Stimulated activated CD4-positive, alpha-beta T cell treated with anti-CD3 and anti-CD28 coated beads, Interleukin-15, amount 100 ng/mL, for 48 hours (primary cell): ENCODE data around the gene GRK5.

Experiments
- DNase-seq, 2 donors: peaks; one replicate each; pipeline ENCODE4 v3.0.0-alpha.2; 2020; ENCODE audit warnings: low read depth in 2 of 2

The GRK5 gene

GRCh38 chr10:119480667-119481066 is 273.3 kb downstream of the GRK5 start:
- no peak for DNase-seq

GRCh38 chr10:119481781-119482426 is 274.5 kb downstream of the GRK5 start:
- no peak for DNase-seq

- no peak for DNase-seq
Observed at GRCh38 chr10:119483001-119483400, 275.6 kb downstream of the GRK5 start.

- no peak for DNase-seq
Observed at GRCh38 chr10:119483839-119484238, 276.5 kb downstream of the GRK5 start.

GRCh38 chr10:119488675-119489074 is 281.3 kb downstream of the GRK5 start:
- DNase-seq: no peak

- no peak for DNase-seq
Observed at GRCh38 chr10:119489991-119490326, 282.6 kb downstream of the GRK5 start.

- DNase-seq: no peak
Observed at GRCh38 chr10:119491966-119492757, 284.8 kb downstream of the GRK5 start.

- no peak for DNase-seq
Observed at GRCh38 chr10:119493155-119493554, 285.8 kb downstream of the GRK5 start.

- no peak for DNase-seq
Observed at GRCh38 chr10:119494236-119495020, 287.1 kb downstream of the GRK5 start.

- no peak for DNase-seq
Observed at GRCh38 chr10:119495021-119495505, 287.7 kb downstream of the GRK5 start.

GRCh38 chr10:119495545-119495944 is 288.2 kb downstream of the GRK5 start:
- no peak for DNase-seq

GRCh38 chr10:119496273-119496672 is 288.9 kb downstream of the GRK5 start:
- DNase-seq: peak; percentile 60 to 69

- DNase-seq: no peak
Observed at GRCh38 chr10:119497243-119497642, 289.9 kb downstream of the GRK5 start.

GRCh38 chr10:119498889-119499676 is 291.7 kb downstream of the GRK5 start:
- DNase-seq: no peak

- DNase-seq: no peak
Observed at GRCh38 chr10:119499677-119500002, 292.3 kb downstream of the GRK5 start.

GRCh38 chr10:119500123-119500795 is 292.9 kb downstream of the GRK5 start:
- no peak for DNase-seq

- DNase-seq: no peak
Observed at GRCh38 chr10:119500821-119501220, 293.4 kb downstream of the GRK5 start.

GRCh38 chr10:119501690-119502089 is 294.3 kb downstream of the GRK5 start:
- DNase-seq: no peak

GRCh38 chr10:119502209-119502608 is 294.8 kb downstream of the GRK5 start:
- DNase-seq: peak; percentile 67 to 79

GRCh38 chr10:119502618-119503155 is 295.3 kb downstream of the GRK5 start:
- no peak for DNase-seq

GRCh38 chr10:119503821-119504220 is 296.4 kb downstream of the GRK5 start:
- no peak for DNase-seq
